HepG2 (cell line): ENCODE data around the gene APOC4. TPM values are rescaled to one million over a fixed set of nuclear protein-coding genes. Genes with fewer than 3 reads are reported as not detected.

Experiments
- CREB3 ChIP-seq: sonication (generic); formaldehyde crosslinking; IDR thresholded peaks from 2 replicates; pipeline ENCODE4 v1.5.0; 2020; ENCODE audit warnings: missing genetic modification reagents
- CTCF ChIP-seq: sonication (generic); formaldehyde crosslinking; IDR thresholded peaks from 2 replicates; pipeline ENCODE4 v1.5.0; 2020; ENCODE audit warnings: mild to moderate bottlenecking, missing genetic modification reagents, moderate library complexity
- HNF1B ChIP-seq: sonication (generic); formaldehyde crosslinking; IDR thresholded peaks from 2 replicates; pipeline ENCODE4 v1.5.1; 2020; ENCODE audit warnings: mild to moderate bottlenecking, moderate library complexity, missing genetic modification reagents
- KDM5B ChIP-seq: sonication (generic); formaldehyde crosslinking; IDR thresholded peaks from 2 replicates; pipeline ENCODE4 v1.4.0; 2020; ENCODE audit warnings: missing genetic modification reagents, mild to moderate bottlenecking, borderline replicate concordance
- MTERF4 ChIP-seq: sonication (generic); formaldehyde crosslinking; IDR thresholded peaks from 2 replicates; pipeline ENCODE4 v1.8.0; 2023; ENCODE audit warnings: mild to moderate bottlenecking, missing genetic modification reagents
- MZF1 ChIP-seq: sonication (generic); formaldehyde crosslinking; IDR thresholded peaks from 2 replicates; pipeline ENCODE4 v1.8.1; 2023; ENCODE audit warnings: mild to moderate bottlenecking, missing genetic modification reagents, borderline replicate concordance
- NR2F2 ChIP-seq: IDR thresholded peaks from 2 replicates; pipeline ENCODE4 v1.6.1; 2012; ENCODE audit warnings: low read depth, inconsistent platforms, borderline replicate concordance
- SSRP1 ChIP-seq: IDR thresholded peaks from 2 replicates; pipeline ENCODE4 v1.6.1; 2016; ENCODE audit warnings: control low read depth
- THAP9 ChIP-seq: sonication (generic); formaldehyde crosslinking; IDR thresholded peaks from 2 replicates; pipeline ENCODE4; 2020; ENCODE audit warnings: missing genetic modification reagents, mild to moderate bottlenecking, borderline replicate concordance
- TRAFD1 ChIP-seq: sonication (generic); formaldehyde crosslinking; IDR thresholded peaks from 2 replicates; pipeline ENCODE4 v1.5.1; 2020; ENCODE audit warnings: missing genetic modification reagents, mild to moderate bottlenecking, borderline replicate concordance
- ZBTB44 ChIP-seq: sonication (generic); formaldehyde crosslinking; IDR thresholded peaks from 2 replicates; pipeline ENCODE4 v1.4.0; 2020; ENCODE audit warnings: missing genetic modification reagents
- ZFP82 ChIP-seq: sonication (generic); formaldehyde crosslinking; IDR thresholded peaks from 2 replicates; pipeline ENCODE4 v1.5.1; 2020; ENCODE audit warnings: mild to moderate bottlenecking, missing genetic modification reagents, borderline replicate concordance
- ZNF20 ChIP-seq: sonication (generic); formaldehyde crosslinking; IDR thresholded peaks from 2 replicates; pipeline ENCODE4 v1.4.0; 2020; ENCODE audit warnings: mild to moderate bottlenecking, moderate library complexity, missing genetic modification reagents
- ZNF430 ChIP-seq: sonication (generic); formaldehyde crosslinking; IDR thresholded peaks from 2 replicates; pipeline ENCODE4 v1.9.0; 2021; ENCODE audit warnings: mild to moderate bottlenecking, missing genetic modification reagents
- ZNF605 ChIP-seq: sonication (generic); formaldehyde crosslinking; IDR thresholded peaks from 2 replicates; pipeline ENCODE4 v1.8.0; 2022; ENCODE audit warnings: mild to moderate bottlenecking, missing genetic modification reagents
- polyA plus RNA-seq, 8 experiments: library from polyadenylated mRNA; depleted of rRNA in 3 of 8; stranded (reverse) in 7 of 8; unstranded in 1 of 8; fragments of >200 nt; fragmentation: Illumina TruSeq in 4 of 8; extraction: Trizol in 4 of 8; gene quantifications; 2 replicates each; pipeline versions ENCODE4 v1.2.1 to v1.2.3, GENCODE V29; 2011 to 2016; ENCODE audit warnings: low read depth in 4 of 8, missing spikeins in 1 of 8, mixed read lengths in 1 of 8; ENCODE audit not compliant: insufficient read depth in 1 of 8
- total RNA-seq, 5 experiments: library from RNA; depleted of rRNA; stranded (reverse); fragments of >200 nt; fragmentation: Illumina TruSeq; extraction: Trizol; gene quantifications; 2 replicates each; pipeline ENCODE4 v1.2.3, GENCODE V29; 2016; ENCODE audit warnings: low read depth in 1 of 5

Gene APOC4
- total and polyA plus RNA-seq, 2 of the 13 experiments (the other 11 are each of a cell fraction or from before 2014, with no cell fraction given): 0.46 TPM; not detected in 1

GRCh38 chr19:44954649-44955504 lies 12.8 kb downstream of the APOC4 start, which contains the start of gene CLPTM1 (continued):
- TF ChIP-seq CTCF (CRISPR knock-in tag) (0 out of 2 replicates have a peak, but pooled peaks have one; percentile 16), HNF1B (CRISPR knock-in tag) (peak; percentile 90), SSRP1 (CRISPR knock-in tag) (peak; percentile 98), KDM5B (peak; percentile 79; the same call in 1 of the 2 replicates), CREB3 (no peak), ZNF605 (CRISPR knock-in tag) (peak; percentile 74), ZNF20 (CRISPR knock-in tag) (0 out of 2 replicates have a peak, but pooled peaks have one; percentile 36), ZBTB44 (no peak), ZNF430 (peak; percentile 80), THAP9 (CRISPR knock-in tag) (peak; percentile 77; the same call in 1 of the 2 replicates), MTERF4 (CRISPR knock-in tag) (no peak), TRAFD1 (CRISPR knock-in tag) (0 out of 2 replicates have a peak, but pooled peaks have one; percentile 26), MZF1 (CRISPR knock-in tag) (no peak), ZFP82 (CRISPR knock-in tag) (no peak; the same call in 1 of the 2 replicates), NR2F2 (peak; percentile 66; the same call in 1 of the 2 replicates)
